ENCODE data around the gene KCNK4.

- TF ChIP-seq CTCF (optimal IDR thresholded peaks at IDR 0.05 in 1 of 3, IDR thresholded peaks at IDR 0.05 in 1 of 3, conservative IDR thresholded peaks at IDR 0.05 in 1 of 3; ENCODE audit: extremely low read depth in 1 of 3, insufficient read depth in 2 of 3, low read length in 3 of 3) (no peak), EZH2 (IDR thresholded peaks at IDR 0.05; ENCODE audit: low read length) (no peak)
Measured at GRCh38 chr11:64246871-64247728, 44.0 kb upstream of the KCNK4 start, which contains the start of gene PPP1R14B.
